Fibroblast of lung (primary cell): ENCODE measurements around the gene HNRNPAB. TPM values are rescaled to one million over a fixed set of nuclear protein-coding genes. Genes with fewer than 3 reads are reported as not detected.

ENCODE experiments used
- DNase-seq, 2 donors: peaks; one replicate each; pipeline versions ENCODE4 v3.0.0 to v3.0.0-alpha.2; 2010; ENCODE audit warnings: low read depth in 2 of 2
- H2AFZ ChIP-seq: 2 replicates; pipeline ENCODE4 v1.5.1; 2012; ENCODE audit warnings: low read length, control low read depth, inconsistent platforms
- H3K27ac ChIP-seq: 2 replicates; pipeline ENCODE4 v1.5.1; 2011; ENCODE audit warnings: low read length, control low read depth; ENCODE audit not compliant: insufficient read depth
- H3K27me3 ChIP-seq: 2 replicates; pipeline ENCODE4 v1.5.1; 2011; ENCODE audit warnings: mild to moderate bottlenecking, low read length; ENCODE audit not compliant: control insufficient read depth, insufficient read depth
- H3K36me3 ChIP-seq: 2 replicates; pipeline ENCODE4 v1.5.1; 2011; ENCODE audit warnings: low read length; ENCODE audit not compliant: control insufficient read depth, insufficient read depth
- H3K4me1 ChIP-seq: 2 replicates; pipeline ENCODE4 v1.5.1; 2011; ENCODE audit warnings: low read length; ENCODE audit not compliant: control insufficient read depth, insufficient read depth; ENCODE audit errors: extremely low read depth
- H3K4me2 ChIP-seq: 2 replicates; pipeline ENCODE4 v1.5.1; 2011; ENCODE audit warnings: low read length, control low read depth; ENCODE audit not compliant: insufficient read depth; ENCODE audit errors: extremely low read depth
- H3K4me3 ChIP-seq, 4 experiments: fragments of 200-600 bp in 1 of 4; sonication (generic) in 1 of 4; replicated peaks in 1 of 4; 2 replicates each; pipeline ENCODE4 v1.5.1; 2011 to 2016; ENCODE audit warnings: low read length in 4 of 4, low read depth in 3 of 4, mild to moderate bottlenecking in 3 of 4, control low read depth in 2 of 4, inconsistent platforms in 1 of 4, mixed read lengths in 1 of 4; ENCODE audit not compliant: insufficient read depth in 1 of 4; ENCODE audit errors: control extremely low read depth in 1 of 4
- H3K79me2 ChIP-seq: 2 replicates; pipeline ENCODE4 v1.5.1; 2012; ENCODE audit warnings: mild to moderate bottlenecking, low read length, inconsistent platforms; ENCODE audit not compliant: control insufficient read depth, insufficient read depth
- H3K9ac ChIP-seq: 2 replicates; pipeline ENCODE4 v1.5.1; 2011; ENCODE audit warnings: mild to moderate bottlenecking, low read length, control low read depth; ENCODE audit not compliant: insufficient read depth
- H3K9me3 ChIP-seq: 2 replicates; pipeline ENCODE4 v1.5.1; 2012; ENCODE audit warnings: low read depth, low read length; ENCODE audit not compliant: control insufficient read depth, insufficient read depth
- H4K20me1 ChIP-seq: 2 replicates; pipeline ENCODE4 v1.5.1; 2011; ENCODE audit warnings: low read length; ENCODE audit not compliant: control insufficient read depth, insufficient read depth; ENCODE audit errors: extremely low read depth
- CTCF ChIP-seq, 2 donors: IDR thresholded peaks in 1 of 2; conservative IDR thresholded peaks in 1 of 2; 1 replicate in 1 of 2; 2 replicates in 1 of 2; pipeline ENCODE4 v1.5.1; 2011 to 2012; ENCODE audit warnings: low read length in 2 of 2, control low read depth in 1 of 2, inconsistent platforms in 1 of 2, low read depth in 1 of 2, mild to moderate bottlenecking in 1 of 2
- EZH2 ChIP-seq: IDR thresholded peaks from 2 replicates; pipeline ENCODE4 v1.5.1; 2012; ENCODE audit warnings: low read length, control low read depth, mild to moderate bottlenecking; ENCODE audit errors: missing control alignments
- polyA plus RNA-seq, 2 donors: library from polyadenylated mRNA; depleted of rRNA in 1 of 2; stranded (reverse) in 1 of 2; unstranded in 1 of 2; fragments of >200 nt; gene quantifications; 2 replicates each; pipeline ENCODE4 v1.2.1, GENCODE V29; 2011 to 2012; ENCODE audit warnings: missing spikeins in 1 of 2
- total RNA-seq: library from RNA; depleted of rRNA; stranded (reverse); fragments of >200 nt; gene quantifications from 2 replicates; pipeline ENCODE4 v1.2.1, GENCODE V29; 2014

Gene HNRNPAB
- total and polyA plus RNA-seq, 2 donors (not counting 1 experiment from before 2014, with no cell fraction given) = 23.1 to 106 TPM

DNA sequence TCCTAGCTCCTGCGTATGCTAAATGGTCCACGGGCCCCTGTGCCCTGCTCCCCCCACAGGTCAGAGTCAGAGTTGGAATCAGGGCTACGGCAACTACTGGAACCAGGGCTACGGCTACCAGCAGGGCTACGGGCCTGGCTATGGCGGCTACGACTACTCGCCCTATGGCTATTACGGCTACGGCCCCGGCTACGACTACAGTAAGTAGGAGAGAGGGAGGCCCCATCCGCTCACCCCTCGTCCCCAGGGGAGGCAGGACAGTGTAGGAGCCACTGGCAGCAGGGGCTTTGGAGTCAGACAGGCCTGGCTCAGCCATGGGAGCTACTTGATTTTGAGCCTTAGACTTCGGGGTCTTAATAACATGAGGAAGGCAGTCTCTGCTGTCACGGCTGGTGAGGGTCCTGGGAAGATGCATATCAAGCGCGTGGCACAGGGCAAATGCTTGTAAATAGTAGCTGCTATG is 5.8 kb downstream of the HNRNPAB start:
- DNase-seq = no peak
- Histone ChIP-seq H3K4me2 (no peak overlapping the region), H4K20me1 (peaks cover 16% of the 10 kb centered on the region), H3K36me3 (peaks cover 59% of the 10 kb centered on the region), H3K9me3 (no peaks in the 10 kb centered on the region), H2AFZ (no peak overlapping the region), H3K79me2 (peaks cover 48% of the 10 kb centered on the region), H3K4me1 (peaks cover 15% of the 10 kb centered on the region), H3K27ac (no peak overlapping the region), H3K9ac (no peak overlapping the region), H3K27me3 (no peaks in the 10 kb centered on the region), H3K4me3 (no peak overlapping the region)
- TF ChIP-seq EZH2 (no peak), CTCF (conservative IDR thresholded peaks at IDR 0.05 in 1 of 2, IDR thresholded peaks at IDR 0.05 in 1 of 2; ENCODE audit: low read depth in 1 of 2, low read length in 2 of 2) (no peak)

GRCh38 chr5:178210686-178211085 is 6.4 kb downstream of the HNRNPAB start:
- H3K79me2 ChIP-seq = peaks cover 42% of the 10 kb centered on the region
- peaks cover 61% of the 10 kb centered on the region for H3K36me3 ChIP-seq
- H3K27ac ChIP-seq = no peak overlapping the region
- H3K27me3 ChIP-seq = no peaks in the 10 kb centered on the region
- H2AFZ ChIP-seq = no peak overlapping the region
- TF ChIP-seq EZH2 (no peak), CTCF (conservative IDR thresholded peaks at IDR 0.05 in 1 of 2, IDR thresholded peaks at IDR 0.05 in 1 of 2; ENCODE audit: low read depth in 1 of 2, low read length in 2 of 2) (no peak)
- H3K9ac ChIP-seq = no peak overlapping the region
- peaks cover 16% of the 10 kb centered on the region for H4K20me1 ChIP-seq
- no peak overlapping the region for H3K4me3 ChIP-seq
- H3K9me3 ChIP-seq = no peaks in the 10 kb centered on the region
- H3K4me2 ChIP-seq = no peak overlapping the region
- peaks cover 15% of the 10 kb centered on the region for H3K4me1 ChIP-seq
- DNase-seq = no peak

- peaks cover 58% of the 10 kb centered on the region for H3K36me3 ChIP-seq
- H3K9ac ChIP-seq = no peak overlapping the region
- no peak overlapping the region for H3K4me3 ChIP-seq
- H3K27ac ChIP-seq = no peak overlapping the region
- H3K4me2 ChIP-seq = no peak overlapping the region
- no peaks in the 10 kb centered on the region for H3K9me3 ChIP-seq
- peaks cover 11% of the 10 kb centered on the region for H3K4me1 ChIP-seq
- H3K27me3 ChIP-seq = no peaks in the 10 kb centered on the region
- H2AFZ ChIP-seq = no peak overlapping the region
- peaks cover 35% of the 10 kb centered on the region for H3K79me2 ChIP-seq
- TF ChIP-seq EZH2 (no peak), CTCF (conservative IDR thresholded peaks at IDR 0.05 in 1 of 2, IDR thresholded peaks at IDR 0.05 in 1 of 2; ENCODE audit: low read depth in 1 of 2, low read length in 2 of 2) (no peak)
- DNase-seq = no peak
- peaks cover 10% of the 10 kb centered on the region for H4K20me1 ChIP-seq
Measured at GRCh38 chr5:178211095-178212048, 7.0 kb downstream of the HNRNPAB start.
